K562 (cell line): ENCODE data around the gene TAPBPL. TPM values are rescaled to one million over a fixed set of nuclear protein-coding genes. Genes with fewer than 3 reads are reported as not detected.

Experiments used
- ATF2 ChIP-seq: sonication (generic); formaldehyde crosslinking; IDR thresholded peaks from 2 replicates; pipeline ENCODE4 v1.8.1; 2022; ENCODE audit warnings: missing genetic modification reagents
- CEBPG ChIP-seq, 3 experiments: fragments of 200-800 bp in 1 of 3; sonication (Bioruptor generic) in 1 of 3; sonication (generic) in 1 of 3; formaldehyde crosslinking in 1 of 3; IDR thresholded peaks in 2 of 3; conservative IDR thresholded peaks in 1 of 3; 2 replicates each; pipeline versions ENCODE4 v1.6.1 to v1.8.0; 2016 to 2022; ENCODE audit warnings: missing compliant biosample characterization in 2 of 3, missing genetic modification characterization in 2 of 3, mild to moderate bottlenecking in 1 of 3, missing genetic modification reagents in 1 of 3
- E2F1 ChIP-seq: sonication (generic); formaldehyde crosslinking; IDR thresholded peaks from 2 replicates; pipeline ENCODE4 v1.8.1; 2023; ENCODE audit warnings: mild to moderate bottlenecking, missing genetic modification reagents, moderate library complexity
- FOXA3 ChIP-seq, 2 experiments: fragments of 450-650 bp in 1 of 2; sonication (generic) in 1 of 2; formaldehyde crosslinking; IDR thresholded peaks in 1 of 2; conservative IDR thresholded peaks in 1 of 2; 2 replicates each; pipeline versions ENCODE4 v1.4.0 to v1.8.0; 2020 to 2022; ENCODE audit warnings: mild to moderate bottlenecking in 2 of 2, missing genetic modification reagents in 1 of 2
- JUN ChIP-seq, 2 experiments: sonication (generic) in 1 of 2; formaldehyde crosslinking in 1 of 2; IDR thresholded peaks; 2 replicates each; pipeline versions ENCODE4 v1.6.1 to v1.8.0; 2012 to 2022; ENCODE audit warnings: borderline replicate concordance in 2 of 2, mild to moderate bottlenecking in 2 of 2, improper control_type of control experiment in 1 of 2, low read depth in 1 of 2, low read length in 1 of 2, missing genetic modification reagents in 1 of 2
- JUNB ChIP-seq: fragments of 450-650 bp; formaldehyde crosslinking; conservative IDR thresholded peaks from 2 replicates; pipeline ENCODE4 v1.4.0; 2020; ENCODE audit warnings: mild to moderate bottlenecking
- MEIS2 ChIP-seq: fragments of 450-650 bp; IDR thresholded peaks from 2 replicates; pipeline ENCODE4 v1.6.1; 2014; ENCODE audit warnings: mild to moderate bottlenecking; ENCODE audit not compliant: partially characterized antibody
- MTA3 ChIP-seq: fragments of 450-650 bp; formaldehyde crosslinking; IDR thresholded peaks from 2 replicates; pipeline ENCODE4 v1.6.1; 2017; ENCODE audit warnings: mild to moderate bottlenecking, borderline replicate concordance
- NCOA6 ChIP-seq: fragments of 450-650 bp; IDR thresholded peaks from 2 replicates; pipeline ENCODE4 v1.6.1; 2017; ENCODE audit warnings: mild to moderate bottlenecking
- POLR2AphosphoS5 ChIP-seq: IDR thresholded peaks from 2 replicates; pipeline ENCODE4 v1.6.1; 2011; ENCODE audit warnings: mild to moderate bottlenecking, low read depth, low read length, moderate library complexity; ENCODE audit not compliant: control insufficient read depth, insufficient read depth
- SAFB2 ChIP-seq: fragments of 200-400 bp; formaldehyde crosslinking; IDR thresholded peaks from 2 replicates; pipeline ENCODE4 v1.6.1; 2018; ENCODE audit warnings: borderline replicate concordance, low read length, low read depth, moderate library complexity; ENCODE audit not compliant: severe bottlenecking
- TFAP4 ChIP-seq: sonication (generic); formaldehyde crosslinking; IDR thresholded peaks from 2 replicates; pipeline ENCODE4 v1.8.0; 2022; ENCODE audit warnings: missing genetic modification reagents, mild to moderate bottlenecking, moderate library complexity, borderline replicate concordance
- TOE1 ChIP-seq, 2 experiments: fragments of 450-650 bp in 1 of 2; sonication (generic) in 1 of 2; formaldehyde crosslinking in 1 of 2; IDR thresholded peaks; 2 replicates each; pipeline versions ENCODE4 v1.7.1 to v1.8.0; 2016 to 2022; ENCODE audit warnings: borderline replicate concordance in 2 of 2, mild to moderate bottlenecking in 2 of 2, antibody characterized with exemption in 1 of 2, inconsistent platforms in 1 of 2, low read depth in 1 of 2, missing genetic modification reagents in 1 of 2, moderate library complexity in 1 of 2
- ZMIZ1 ChIP-seq, 2 experiments: fragments of 150-350 bp in 1 of 2; IDR thresholded peaks; 2 replicates each; pipeline ENCODE4 v1.6.1; 2012 to 2016; ENCODE audit warnings: low read depth in 2 of 2, low read length in 2 of 2, mild to moderate bottlenecking in 1 of 2, moderate library complexity in 1 of 2
- ZNF347 ChIP-seq: fragments of 450-650 bp; formaldehyde crosslinking; IDR thresholded peaks from 2 replicates; pipeline ENCODE4 v1.4.0; 2020; ENCODE audit warnings: low read depth, mild to moderate bottlenecking, moderate library complexity
- ZNF717 ChIP-seq: fragments of 250-450 bp; sonication (Bioruptor Pico); IDR thresholded peaks from 2 replicates; pipeline ENCODE4 v1.5.0; 2021
- polyA plus RNA-seq, 8 experiments: library from polyadenylated mRNA; depleted of rRNA in 4 of 8; stranded (reverse) in 5 of 8; unstranded in 3 of 8; fragments of >200 nt; fragmentation: Nextera tagmentation in 2 of 8; fragmentation: Illumina TruSeq in 1 of 8; extraction: Ambion mirVana in 2 of 8; extraction: Trizol in 1 of 8; gene quantifications; 2 replicates each; pipeline versions ENCODE4 v1.2.1 to v1.2.3, GENCODE V29; 2011 to 2014; ENCODE audit warnings: inconsistent platforms in 1 of 8, missing spikeins in 1 of 8
- total RNA-seq, 7 experiments: library from RNA; depleted of rRNA in 6 of 7; stranded (reverse); fragments of >200 nt in 6 of 7; fragmentation: Illumina TruSeq in 2 of 7; extraction: Trizol in 2 of 7; gene quantifications; 2 replicates each; pipeline versions ENCODE4 v1.2.1 to v1.2.3, GENCODE V29; 2011 to 2021; ENCODE audit warnings: low replicate concordance in 1 of 7

TAPBPL gene
- total and polyA plus RNA-seq, 9 of the 15 experiments (the other 6 are each of a cell fraction or from before 2014, with no cell fraction given), result 0.29 to 1.6 (median 0.45) TPM

DNA sequence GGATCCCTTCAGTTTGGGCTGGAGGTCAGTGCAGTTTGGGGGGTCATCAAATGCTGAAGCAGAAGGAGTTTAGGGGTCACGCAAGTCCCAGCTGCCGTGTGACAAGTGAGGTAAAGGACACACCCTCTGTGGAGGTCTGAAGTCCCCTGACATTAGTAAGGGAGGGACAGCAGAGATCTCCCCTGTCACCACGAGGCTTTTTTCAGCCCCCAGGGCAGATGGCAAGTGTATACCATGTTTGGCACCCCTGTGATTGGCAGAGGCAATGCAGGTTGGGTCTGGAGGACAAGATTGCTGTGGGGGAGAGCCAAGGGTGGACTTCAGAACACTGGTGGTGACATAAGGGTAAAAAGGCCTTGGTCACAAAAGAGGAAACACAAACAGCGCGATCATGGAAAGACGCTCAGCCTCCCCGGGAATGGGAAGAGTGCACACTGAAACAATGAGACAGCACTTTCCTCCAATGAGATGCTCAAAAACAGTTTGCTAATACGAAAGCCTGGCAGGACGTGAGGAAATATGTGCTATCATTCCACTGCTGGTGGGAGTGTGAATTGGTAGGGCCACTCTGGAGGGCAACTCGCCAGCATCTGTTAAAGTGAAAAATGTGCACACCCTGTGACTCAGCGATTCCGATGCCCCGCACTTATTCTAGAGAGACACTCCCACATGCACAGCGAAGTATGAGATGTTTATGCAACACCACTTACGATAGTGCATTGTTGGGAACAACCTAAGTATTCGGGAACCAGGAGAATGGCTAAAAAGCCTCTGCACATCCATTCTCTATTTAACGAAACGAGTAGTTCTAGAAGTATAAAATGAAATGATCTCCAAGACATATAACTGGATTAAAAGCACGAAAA is 21.5 kb upstream of the TAPBPL start (continued):
- TF ChIP-seq CEBPG (CRISPR knock-in tag; IDR thresholded peaks at IDR 0.05) (no peak), CEBPG (tag; conservative IDR thresholded peaks at IDR 0.05 in 1 of 2, IDR thresholded peaks at IDR 0.05 in 1 of 2) (peak; percentile 51 to 53; a peak in 3 of 4 replicates), TFAP4 (CRISPR knock-in tag) (no peak; the same call in 1 of the 2 replicates), MTA3 (peak; percentile 50; the same call in 1 of the 2 replicates), ZNF717 (no peak), ATF2 (CRISPR knock-in tag) (no peak), MEIS2 (peak; percentile 78), SAFB2 (no peak), ZNF347 (CRISPR knock-in tag) (no peak), NCOA6 (no peak), ZMIZ1 (IDR thresholded peaks at IDR 0.05; ENCODE audit: low read depth in 2 of 2, low read length in 2 of 2) (no peak), POLR2AphosphoS5 (no peak), TOE1 (IDR thresholded peaks at IDR 0.05; ENCODE audit: borderline replicate concordance) (peak; percentile 49; the same call in 1 of the 2 replicates), TOE1 (CRISPR knock-in tag; IDR thresholded peaks at IDR 0.05; ENCODE audit: borderline replicate concordance, low read depth) (no peak), JUN (IDR thresholded peaks at IDR 0.05; ENCODE audit: borderline replicate concordance, low read depth, low read length) (peak; percentile 65; the same call in 1 of the 2 replicates), JUN (CRISPR knock-in tag; IDR thresholded peaks at IDR 0.05; ENCODE audit: borderline replicate concordance) (no peak), E2F1 (CRISPR knock-in tag) (no peak), FOXA3 (CRISPR knock-in tag; conservative IDR thresholded peaks at IDR 0.05 in 1 of 2, IDR thresholded peaks at IDR 0.05 in 1 of 2) (no peak), JUNB (no peak)
